HFF-Myc (cell line): ENCODE data around the gene KDELR1.

Experiments
- DNase-seq: peaks from one replicate; pipeline ENCODE4 v3.0.0-alpha.2; 2011; ENCODE audit warnings: low read depth; ENCODE audit errors: extremely low read depth
- H3K4me3 ChIP-seq: replicated peaks from 2 replicates; pipeline ENCODE4 v1.5.1; 2011; ENCODE audit warnings: low read depth, mild to moderate bottlenecking, control low read depth, low read length
- CTCF ChIP-seq: IDR thresholded peaks from 2 replicates; pipeline ENCODE4 v1.5.1; 2012; ENCODE audit warnings: mild to moderate bottlenecking, low read depth, low read length, control low read depth; ENCODE audit errors: missing control alignments

Gene KDELR1

DNA sequence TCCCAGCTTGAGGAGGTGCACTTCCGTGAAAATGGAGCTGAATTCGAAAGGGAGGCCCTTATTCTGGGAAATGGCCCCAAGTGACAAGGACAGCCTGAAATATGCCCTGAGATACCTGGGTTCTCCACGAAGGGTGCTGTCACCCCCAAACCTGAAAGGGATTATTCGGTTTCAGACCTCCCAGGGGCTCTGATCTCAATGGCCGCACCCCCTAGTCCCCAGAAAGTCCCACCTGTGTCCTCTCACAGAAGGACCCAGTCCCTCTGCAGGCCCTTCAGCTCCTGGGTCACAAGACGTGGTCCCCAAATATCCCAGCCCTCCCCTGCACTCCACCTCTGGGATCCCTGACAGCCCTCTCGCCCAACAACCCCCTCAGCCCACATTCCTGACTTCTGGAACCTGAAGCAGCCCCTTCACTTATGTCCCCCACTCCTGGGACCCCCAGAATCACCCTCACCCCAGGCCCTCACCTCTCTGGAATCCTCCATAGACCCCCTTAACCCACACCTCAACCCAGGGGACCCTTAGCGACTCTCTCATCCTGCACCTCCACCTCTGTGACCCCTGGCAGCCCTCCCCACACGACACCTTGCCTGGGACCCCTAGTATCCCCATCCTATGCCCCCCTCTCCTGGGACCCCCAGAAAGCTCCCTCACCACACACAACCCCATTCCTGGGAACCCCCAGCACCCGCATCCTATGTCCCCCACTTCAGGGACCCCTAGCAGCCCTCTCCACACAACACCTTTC, 26.6 kb downstream of the KDELR1 start:
- DNase-seq: no peak
- H3K4me3 ChIP-seq: peak overlapping the region; percentile 79; the same call in 1 of the 2 replicates
- no peak for TF ChIP-seq CTCF

GRCh38 chr19:48363810-48364597, 27.3 kb downstream of the KDELR1 start, which contains the start of the genes SYNGR4 and TMEM143:
Gene SYNGR4, plus strand, starts transcription at chr19:48364367. Its CDS starts 1,476 bp downstream, at chr19:48365843.
Gene TMEM143, minus strand, starts transcription at chr19:48363940. Its CDS starts 20 bp downstream, at chr19:48363920.
- DNase-seq: peak; percentile 97
- H3K4me3 ChIP-seq: peak within 1 kb of the TSS; percentile 79
- no peak for TF ChIP-seq CTCF

DNA sequence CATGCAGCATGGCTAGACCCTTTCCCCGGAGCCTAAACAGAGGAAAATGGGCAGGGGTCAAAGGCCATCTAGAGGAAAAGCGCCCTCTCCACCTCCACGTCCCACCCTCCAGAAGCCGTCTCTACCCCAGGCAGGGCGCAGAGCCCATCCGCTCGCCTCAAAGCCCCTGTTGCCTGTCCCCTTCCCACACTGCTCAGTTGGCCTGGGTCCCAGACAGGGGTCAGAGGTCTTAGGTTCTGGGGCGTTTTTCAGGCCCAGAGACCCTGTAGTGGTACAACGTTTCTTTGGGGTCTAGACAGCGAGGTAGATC, 27.9 kb downstream of the KDELR1 start:
- no peak for DNase-seq
- no peak for TF ChIP-seq CTCF
- peak overlapping the region; percentile 79 for H3K4me3 ChIP-seq

DNA sequence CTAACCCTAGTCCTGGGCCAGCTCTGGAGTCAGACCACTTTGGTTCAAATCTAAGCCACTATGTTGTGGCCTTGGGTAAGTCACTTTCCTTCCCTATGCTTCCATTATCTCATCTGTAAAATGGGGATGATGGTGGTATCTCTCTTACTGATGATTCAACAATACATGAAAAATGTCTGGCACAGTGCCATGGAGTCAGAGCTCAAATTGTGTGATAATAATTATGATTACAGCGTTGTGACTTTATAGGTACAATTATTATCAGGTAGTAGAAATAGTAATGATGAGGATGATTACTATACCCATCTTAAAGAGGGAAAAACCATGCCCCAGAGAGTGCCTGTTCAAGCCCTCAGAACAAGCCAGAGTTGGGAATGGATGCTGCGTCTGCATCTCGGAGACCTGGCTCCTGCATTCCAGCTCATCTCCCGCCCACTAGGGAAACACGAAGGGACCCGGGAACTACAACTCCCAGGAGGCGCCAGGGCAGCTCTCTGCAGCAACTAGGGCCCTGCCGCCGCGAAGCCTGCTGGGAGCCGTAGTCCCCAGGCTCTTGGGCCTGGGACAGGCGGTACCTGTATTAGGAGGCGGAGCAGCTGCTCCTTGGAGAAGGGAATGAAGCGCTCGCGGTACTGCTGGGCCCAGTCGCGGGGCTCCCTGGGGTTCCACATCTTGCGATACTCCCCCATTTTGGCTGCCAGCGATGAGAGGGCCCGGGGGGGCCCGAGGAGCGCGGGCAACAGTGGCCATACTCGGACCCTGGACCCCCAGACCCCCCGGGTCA, 28.4 kb downstream of the KDELR1 start:
- H3K4me3 ChIP-seq: peak overlapping the region; percentile 79
- TF ChIP-seq CTCF: no peak

DNA sequence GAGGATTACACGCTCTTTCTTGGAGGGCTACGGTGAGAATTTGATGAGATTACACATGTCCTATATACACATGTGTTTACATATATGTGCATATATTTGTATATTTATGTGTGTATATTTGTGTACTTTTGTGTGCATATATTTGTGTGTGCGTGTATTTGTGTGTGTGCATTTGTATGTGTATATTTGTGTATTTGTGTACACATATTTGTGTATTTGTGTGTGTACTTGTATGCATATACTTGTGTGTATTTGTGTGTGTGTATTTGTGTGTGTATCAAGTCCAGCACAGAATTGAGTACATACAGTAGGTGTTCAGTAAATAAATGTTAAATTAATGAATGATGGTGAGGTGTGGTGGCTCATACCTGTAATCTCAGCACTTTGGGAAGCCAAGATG, 29.4 kb downstream of the KDELR1 start:
- TF ChIP-seq CTCF: no peak
- no peak for DNase-seq
- H3K4me3 ChIP-seq: no peak overlapping the region

More for the DNA sequence above, 28.4 kb downstream of the KDELR1 start:
- peak; percentile 70 for DNase-seq

- no peak for TF ChIP-seq CTCF
- H3K4me3 ChIP-seq: no peak overlapping the region
- DNase-seq: no peak
Observed at GRCh38 chr19:48359123-48359522, 32.2 kb downstream of the KDELR1 start.
